Stimulated activated CD4-positive, alpha-beta T cell treated with anti-CD3 and anti-CD28 coated beads, Interleukin-2, amount 100 ng/mL, for 24 hours (primary cell): Measurements from ENCODE around the gene KIF3B.
"Not testable (repeated sequence)": the region's sequence is repeated elsewhere in the genome, so short reads cannot be mapped to it uniquely, and the experiment has no call there.

Source experiments
- DNase-seq, 2 donors: peaks; one replicate each; pipeline ENCODE4 v3.0.0-alpha.2; 2020

KIF3B gene

DNA sequence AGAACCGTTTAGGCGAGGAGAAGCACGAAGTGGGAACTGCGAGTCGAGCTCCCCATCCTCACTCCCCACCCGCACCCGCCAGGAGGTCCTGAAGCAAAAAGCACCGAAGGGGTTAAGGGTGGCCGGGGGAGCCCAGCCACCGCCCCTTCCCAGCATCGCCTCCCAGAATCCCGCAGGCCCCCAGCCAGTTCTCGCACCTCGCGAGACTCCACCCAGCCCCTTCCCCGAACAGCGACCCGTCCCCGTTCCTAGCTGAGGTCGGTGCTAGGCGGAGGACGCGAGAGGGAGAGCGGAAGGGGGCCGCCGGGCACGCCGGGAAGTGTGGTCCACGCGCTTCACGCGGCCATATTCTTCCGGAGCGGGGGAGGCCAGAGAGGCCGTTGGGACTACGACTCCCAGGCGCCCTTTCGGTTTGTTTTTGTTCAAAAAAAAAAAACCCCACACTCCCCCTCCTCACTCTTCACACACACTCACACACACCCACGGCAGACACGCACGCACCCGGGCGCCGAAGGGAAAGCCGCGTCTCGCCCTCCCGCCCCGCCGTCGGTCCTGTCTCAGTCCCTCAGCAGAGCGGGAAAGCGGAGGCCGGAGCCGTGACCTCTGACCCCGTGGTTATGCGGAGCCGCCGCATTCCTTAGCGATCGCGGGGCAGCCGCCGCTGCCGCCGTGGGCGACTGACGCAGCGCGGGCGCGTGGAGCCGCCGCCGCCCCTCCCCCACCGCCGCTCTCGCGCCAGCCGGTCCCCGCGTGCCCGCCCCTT lies 80.6 kb downstream of the KIF3B start, which contains the start of gene ASXL1:
TSS of gene ASXL1 (plus strand) at position 463 of the 763 bp plus-strand sequence. CDS start 445 bp downstream, outside the sequence.
- DNase-seq: peak; percentile 94 to 96

DNA sequence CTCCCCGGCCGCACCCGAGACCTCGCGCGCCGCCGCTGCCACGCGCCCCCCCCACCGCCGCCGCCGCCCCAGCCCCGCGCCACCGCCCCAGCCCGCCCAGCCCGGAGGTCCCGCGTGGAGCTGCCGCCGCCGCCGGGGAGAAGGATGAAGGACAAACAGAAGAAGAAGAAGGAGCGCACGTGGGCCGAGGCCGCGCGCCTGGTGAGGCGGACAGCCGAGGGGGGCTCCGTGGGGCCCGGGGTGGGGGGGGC lies 81.1 kb downstream of the KIF3B start:
- DNase-seq: no peak

DNA sequence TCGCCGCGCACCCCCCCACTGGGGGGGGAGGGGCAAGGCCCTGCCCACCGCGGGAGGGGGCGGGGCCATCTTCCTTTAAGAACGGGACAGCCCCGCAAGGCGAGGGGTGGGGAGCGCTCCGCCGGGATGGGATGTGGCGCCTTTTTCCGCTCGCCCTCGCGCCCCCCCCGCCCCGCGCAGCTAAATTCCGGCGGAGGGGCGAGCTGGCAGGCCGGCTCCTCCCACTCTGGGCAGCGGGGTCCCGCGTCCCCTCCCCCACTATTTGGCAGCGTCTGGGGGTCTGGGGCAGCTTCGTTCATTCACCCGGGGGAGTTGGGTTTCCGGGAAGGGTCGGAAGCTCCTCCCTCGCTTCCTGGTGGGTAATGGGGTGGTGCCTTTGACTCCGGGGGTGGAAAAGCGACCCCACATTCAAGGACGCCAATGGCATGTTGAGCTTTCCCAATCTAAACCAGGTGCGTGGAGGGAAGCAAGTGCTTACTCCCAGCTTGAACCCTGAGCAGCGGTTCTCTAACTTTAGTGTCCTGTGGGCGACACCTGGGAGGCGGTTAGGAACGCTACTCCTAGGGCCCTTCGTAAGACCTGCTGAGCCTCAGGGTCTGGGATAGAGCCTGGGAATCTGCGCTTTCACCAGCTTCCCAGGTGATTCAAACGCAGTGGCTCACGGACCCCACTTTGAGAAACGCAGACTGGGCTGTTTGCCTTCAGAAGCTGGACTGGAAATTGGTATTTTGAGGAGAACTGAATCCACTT lies 81.6 kb downstream of the KIF3B start:
- DNase-seq: peak; percentile 84 to 85

GRCh38 chr20:32359633-32360332 lies 82.3 kb downstream of the KIF3B start:
- no peak for DNase-seq

- DNase-seq: no peak
Measured at GRCh38 chr20:32360333-32360634, 82.8 kb downstream of the KIF3B start.

- DNase-seq: no peak
Measured at GRCh38 chr20:32362901-32363364, 85.5 kb downstream of the KIF3B start.

DNA sequence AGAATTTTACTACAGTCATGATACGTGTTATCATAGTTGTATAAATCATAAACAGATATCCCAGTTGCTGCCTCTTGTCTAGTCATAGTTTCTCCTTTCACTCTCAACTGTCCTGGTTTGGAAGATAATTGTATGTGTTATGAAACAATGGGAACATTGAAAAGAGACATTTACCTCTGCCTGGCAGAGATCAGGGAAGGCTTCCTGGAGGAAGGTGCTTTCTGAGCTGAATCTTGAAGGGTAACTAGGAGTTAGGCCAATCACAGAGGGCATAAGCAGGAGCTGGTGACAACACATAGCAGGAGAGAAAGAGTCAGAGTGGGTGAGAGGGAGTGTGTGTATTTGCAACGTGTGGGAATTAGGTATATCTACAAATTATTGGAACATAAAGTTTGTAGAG lies 86.0 kb downstream of the KIF3B start:
- DNase-seq: no peak

- no peak for DNase-seq
Measured at GRCh38 chr20:32364554-32365208, 87.2 kb downstream of the KIF3B start.

GRCh38 chr20:32365564-32365963 lies 88.1 kb downstream of the KIF3B start:
- DNase-seq: no peak

- DNase-seq: no peak
Measured at GRCh38 chr20:32366380-32366779, 88.9 kb downstream of the KIF3B start.

- DNase-seq: no peak
Measured at GRCh38 chr20:32368323-32368722, 90.9 kb downstream of the KIF3B start.

DNA sequence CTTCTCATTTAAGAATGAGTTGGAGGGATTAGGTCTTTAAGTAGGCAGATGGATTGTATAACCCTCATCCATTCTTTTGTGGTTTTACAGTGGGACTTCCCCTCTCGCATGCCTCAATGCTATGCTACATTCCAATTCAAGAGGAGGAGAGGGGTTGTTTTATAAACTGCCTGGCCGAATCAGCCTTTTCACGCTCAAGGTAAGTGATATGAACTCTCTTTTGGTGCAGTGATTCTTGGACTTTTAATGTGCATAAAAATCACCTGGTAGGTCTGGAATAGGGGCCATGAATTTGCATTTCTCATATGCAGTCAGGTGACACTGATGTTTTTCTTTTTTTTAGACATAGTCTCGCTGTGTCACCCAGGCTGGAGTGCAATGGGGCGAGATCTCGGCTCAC lies 91.5 kb downstream of the KIF3B start:
- DNase-seq: no peak

DNA sequence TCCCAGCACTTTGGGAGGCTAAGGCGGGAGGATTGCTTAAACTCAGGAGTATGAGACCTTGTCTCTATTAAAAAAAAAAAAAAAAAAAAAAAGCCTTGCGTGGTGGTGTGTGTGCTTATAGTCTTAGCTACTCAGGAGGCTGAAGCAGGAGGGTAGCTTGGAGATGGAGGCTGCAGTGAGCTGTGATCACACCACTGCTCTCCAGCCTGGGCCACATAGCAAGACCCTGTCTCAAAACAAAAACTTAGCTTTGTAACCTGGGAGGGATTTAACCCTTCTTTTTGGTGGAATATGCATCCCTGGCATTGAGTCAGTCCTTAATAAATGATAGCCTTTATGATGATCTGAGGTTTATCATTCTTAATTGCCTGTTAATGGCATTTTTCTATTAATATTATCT lies 93.4 kb downstream of the KIF3B start:
- DNase-seq: no peak

DNA sequence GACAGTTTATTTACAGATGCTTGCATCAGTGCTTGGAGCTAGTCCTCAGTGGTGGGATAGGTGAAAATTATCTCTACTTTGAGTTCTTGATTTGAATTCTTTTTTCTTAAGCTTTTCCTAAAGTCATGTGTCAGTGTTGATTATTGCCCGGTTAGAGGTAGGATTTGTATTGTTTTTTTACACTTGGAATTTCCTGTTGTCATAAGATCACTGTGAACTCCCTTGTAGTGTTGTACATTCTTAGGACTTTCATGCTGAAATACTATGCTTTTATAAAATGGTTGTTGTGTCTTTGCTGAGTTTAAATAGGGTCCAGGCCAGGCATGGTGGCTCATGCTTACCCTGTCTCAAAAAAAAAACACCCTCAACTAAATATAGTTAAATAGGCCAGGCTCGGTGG lies 101.0 kb downstream of the KIF3B start:
- DNase-seq: no peak

GRCh38 chr20:32380037-32380436 lies 102.6 kb downstream of the KIF3B start:
- DNase-seq: not testable (repeated sequence)

DNA sequence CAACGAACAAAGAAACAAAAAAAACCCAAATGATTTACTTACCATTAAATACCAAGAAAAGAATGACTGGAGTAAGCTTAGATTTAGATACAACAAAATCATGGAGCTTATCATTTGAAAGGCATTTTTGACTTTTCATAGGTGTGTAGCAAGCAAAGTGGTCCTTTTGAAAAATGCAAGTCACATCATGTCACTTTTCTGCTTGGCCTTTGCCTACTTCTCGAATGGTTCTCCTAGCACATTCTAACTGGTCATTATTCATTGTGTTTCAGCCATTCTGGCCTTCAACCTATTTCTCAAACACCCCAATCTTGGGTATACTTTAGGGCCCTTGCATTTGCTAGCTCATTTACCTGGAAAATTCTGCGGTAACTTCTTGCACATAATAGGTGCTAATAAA lies 103.3 kb downstream of the KIF3B start:
- DNase-seq: no peak

- no peak for DNase-seq
Measured at GRCh38 chr20:32382102-32382950, 104.9 kb downstream of the KIF3B start.

- DNase-seq: not testable (repeated sequence)
Measured at GRCh38 chr20:32383441-32383840, 106.0 kb downstream of the KIF3B start.
